Stomach (tissue), 9 donors: ENCODE measurements around the gene REG1A. TPM values are rescaled to one million over a fixed set of nuclear protein-coding genes. Genes with fewer than 3 reads are reported as not detected.

Experiments
- DNase-seq, 2 donors: peaks; one replicate each; pipeline versions ENCODE4 v3.0.0 to v3.0.0-alpha.2; 2013 to 2019
- H3K27ac ChIP-seq, 5 donors: fragments of 200-600 bp in 4 of 5; sonication (generic) in 4 of 5; one replicate each; pipeline ENCODE4 v1.5.1; 2013 to 2019; ENCODE audit warnings: mild to moderate bottlenecking in 1 of 5, moderate library complexity in 1 of 5
- H3K27me3 ChIP-seq, 3 donors: fragments of 200-600 bp; sonication (generic); one replicate each; pipeline ENCODE4 v1.5.1; 2017 to 2019; ENCODE audit warnings: mixed run types in 1 of 3
- H3K36me3 ChIP-seq, 4 donors: fragments of 200-600 bp; sonication (generic); 1 replicate in 3 of 4; 2 replicates in 1 of 4; pipeline ENCODE4 v1.5.1; 2016 to 2019
- H3K4me1 ChIP-seq, 4 donors: fragments of 200-600 bp; sonication (generic); one replicate each; pipeline ENCODE4 v1.5.1; 2016 to 2019
- H3K4me3 ChIP-seq, 4 donors: fragments of 200-600 bp; sonication (generic) in 3 of 4; one replicate each; pipeline ENCODE4 v1.5.1; 2016 to 2019; ENCODE audit warnings: mild to moderate bottlenecking in 1 of 4
- H3K9me3 ChIP-seq, 4 donors: fragments of 200-600 bp; sonication (generic); one replicate each; pipeline ENCODE4 v1.5.1; 2016 to 2019
- EP300 ChIP-seq: sonication (generic); formaldehyde crosslinking; IDR thresholded peaks from one replicate; pipeline ENCODE4 v1.6.1; 2017; ENCODE audit warnings: antibody characterized with exemption
- POLR2A ChIP-seq, 4 donors: fragments of 450-650 bp; IDR thresholded peaks; one replicate each; pipeline ENCODE4 v1.6.1; 2016; ENCODE audit warnings: antibody characterized with exemption in 4 of 4, control low read depth in 2 of 4, mild to moderate bottlenecking in 1 of 4, moderate library complexity in 1 of 4
- POLR2AphosphoS5 ChIP-seq, 3 donors: sonication (generic); formaldehyde crosslinking; IDR thresholded peaks; one replicate each; pipeline ENCODE4 v1.6.1; 2016; ENCODE audit warnings: antibody characterized with exemption in 3 of 3
- WGBS, 5 donors: extraction: QIAGEN DNeasy Blood & Tissue Kit in 3 of 5; methylation state at CpG; one replicate each; pipeline versions ENCODE4 v1.1.5 to v1.1.7; 2013 to 2018; 5-methylcytosine and 5-hydroxymethylcytosine counted together
- intact Hi-C: fragments of 100-400 bp; cut with DNase I; formaldehyde crosslinking; loops from one replicate; pipeline ENCODE4 v1.15.1; 2023; ENCODE audit warnings: low total_unique reads
- polyA plus RNA-seq, 3 donors: library from polyadenylated mRNA; stranded (reverse); fragments of 200-250 nt; gene quantifications; one replicate each; pipeline ENCODE4 v1.2.3, GENCODE V29; 2013
- total RNA-seq, 5 donors: library from RNA; depleted of rRNA; stranded (reverse); fragments of >200 nt; gene quantifications; one replicate each; pipeline versions ENCODE4 v1.1.0 to v1.2.3, GENCODE V29; 2014 to 2016
- TF ChIP-seq, protein P1 (sequence below), 7 experiments: fragments of 450-650 bp in 4 of 7; fragments of 200-600 bp in 3 of 7; sonication (generic) in 3 of 7; IDR thresholded peaks; one replicate each; pipeline ENCODE4 v1.5.1; 2016 to 2019; ENCODE audit warnings: antibody characterized with exemption in 7 of 7, control low read depth in 2 of 7, mild to moderate bottlenecking in 1 of 7
- donor health status: healthy with polysubstance abuse.
- donor health status: Bipolar disorder and iron deficiency.
- donor health status: healthy.

Gene REG1A
- total and polyA plus RNA-seq, 8 donors, result 2.3 to 3,714 (median 462) TPM; not detected in 1

DNA sequence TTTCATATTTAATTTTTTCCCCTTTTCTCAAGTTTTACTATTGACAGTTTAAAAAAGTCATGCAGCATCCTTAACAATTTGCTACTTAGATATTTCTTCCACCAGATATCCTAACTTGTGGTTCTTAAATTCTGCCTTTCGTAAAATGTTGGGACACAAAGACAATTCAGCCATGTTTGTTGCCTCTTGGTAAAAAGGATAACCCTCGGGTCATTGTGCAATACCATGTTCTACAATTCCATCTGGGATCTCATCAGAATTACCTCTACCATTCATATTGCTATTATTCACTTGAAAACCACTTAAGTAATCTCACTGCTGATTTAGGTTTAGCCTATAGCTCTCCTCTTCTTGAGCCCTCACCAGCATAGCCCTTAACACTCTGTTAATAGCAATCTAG lies 19.3 kb upstream of the REG1A start:
- no peak for DNase-seq
- H3K4me1 ChIP-seq, result no peaks in the 10 kb centered on the region
- H3K9me3 ChIP-seq, result peaks cover 0 to 12% (median 4%) of the 10 kb centered on the region in 4 donors
- H3K4me3 ChIP-seq, result no peak overlapping the region
- H3K27ac ChIP-seq, result no peak overlapping the region
- H3K36me3 ChIP-seq, result no peaks in the 10 kb centered on the region
- intact Hi-C loops, result no loop called here
- WGBS, 5 donors, result 79 to 87% (median 79%) methylated on average over 2 of the region's 2 CpGs
- no peaks in the 10 kb centered on the region for H3K27me3 ChIP-seq
- TF ChIP-seq POLR2AphosphoS5 (IDR thresholded peaks at IDR 0.05) (no peak), EP300 (no peak), POLR2A (IDR thresholded peaks at IDR 0.05) (no peak)
- TF ChIP-seq, protein P1, sequence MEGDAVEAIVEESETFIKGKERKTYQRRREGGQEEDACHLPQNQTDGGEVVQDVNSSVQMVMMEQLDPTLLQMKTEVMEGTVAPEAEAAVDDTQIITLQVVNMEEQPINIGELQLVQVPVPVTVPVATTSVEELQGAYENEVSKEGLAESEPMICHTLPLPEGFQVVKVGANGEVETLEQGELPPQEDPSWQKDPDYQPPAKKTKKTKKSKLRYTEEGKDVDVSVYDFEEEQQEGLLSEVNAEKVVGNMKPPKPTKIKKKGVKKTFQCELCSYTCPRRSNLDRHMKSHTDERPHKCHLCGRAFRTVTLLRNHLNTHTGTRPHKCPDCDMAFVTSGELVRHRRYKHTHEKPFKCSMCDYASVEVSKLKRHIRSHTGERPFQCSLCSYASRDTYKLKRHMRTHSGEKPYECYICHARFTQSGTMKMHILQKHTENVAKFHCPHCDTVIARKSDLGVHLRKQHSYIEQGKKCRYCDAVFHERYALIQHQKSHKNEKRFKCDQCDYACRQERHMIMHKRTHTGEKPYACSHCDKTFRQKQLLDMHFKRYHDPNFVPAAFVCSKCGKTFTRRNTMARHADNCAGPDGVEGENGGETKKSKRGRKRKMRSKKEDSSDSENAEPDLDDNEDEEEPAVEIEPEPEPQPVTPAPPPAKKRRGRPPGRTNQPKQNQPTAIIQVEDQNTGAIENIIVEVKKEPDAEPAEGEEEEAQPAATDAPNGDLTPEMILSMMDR (IDR thresholded peaks at IDR 0.05), result no peak

DNA sequence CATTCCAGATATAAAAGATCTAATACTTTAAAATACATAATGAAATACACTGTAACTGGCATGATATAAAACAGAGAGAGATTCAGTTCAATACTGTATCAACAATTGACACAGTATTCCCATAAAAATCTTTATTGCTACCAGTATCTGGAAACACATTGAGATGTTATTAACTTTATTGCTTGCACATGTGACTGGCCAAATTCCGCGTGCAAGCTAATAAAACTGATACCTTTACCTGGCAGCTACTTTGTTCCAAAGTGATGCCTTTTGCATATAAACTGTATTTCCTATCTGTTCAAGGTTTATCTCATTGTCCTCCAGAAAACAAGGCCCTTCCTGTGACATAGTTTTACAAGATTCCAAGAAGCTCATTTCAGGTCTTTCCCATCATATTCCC lies 17.1 kb upstream of the REG1A start:
- Histone ChIP-seq H3K4me3 (no peak overlapping the region), H3K27me3 (no peaks in the 10 kb centered on the region), H3K36me3 (no peaks in the 10 kb centered on the region), H3K4me1 (no peaks in the 10 kb centered on the region), H3K9me3 (peaks cover 0 to 12% (median 4%) of the 10 kb centered on the region in 4 donors), H3K27ac (no peak overlapping the region)
- 63 to 90% (median 82%) methylated on average over 2 of the region's 2 CpGs for WGBS, 5 donors
- intact Hi-C loops, result no loop called here
- DNase-seq, result no peak
- TF ChIP-seq EP300 (no peak), POLR2A (IDR thresholded peaks at IDR 0.05) (no peak), POLR2AphosphoS5 (IDR thresholded peaks at IDR 0.05) (no peak)
- TF ChIP-seq, protein P1 (IDR thresholded peaks at IDR 0.05), result no peak

DNA sequence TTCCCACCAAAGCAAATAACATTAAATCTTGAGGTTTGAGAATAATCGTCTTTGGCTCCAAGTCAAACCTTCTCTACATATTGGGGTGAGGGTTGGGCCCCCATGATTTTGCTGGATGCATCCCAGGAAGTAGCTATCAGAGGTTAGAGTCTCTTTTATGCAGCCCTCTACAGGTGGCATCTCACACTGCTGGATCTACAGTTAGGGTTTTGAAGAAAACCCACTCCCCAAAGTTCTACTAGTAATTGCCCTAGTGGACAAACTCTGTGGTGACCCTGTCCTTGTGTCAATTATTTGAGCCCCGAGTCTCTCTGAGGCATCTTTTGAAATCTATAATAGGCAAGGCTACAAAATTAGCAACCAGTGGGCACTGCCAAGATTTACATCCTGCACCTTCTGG lies 15.0 kb upstream of the REG1A start:
- intact Hi-C loops, result no loop called here
- no peaks in the 10 kb centered on the region for H3K27me3 ChIP-seq
- H3K36me3 ChIP-seq, result no peaks in the 10 kb centered on the region
- no peaks in the 10 kb centered on the region for H3K4me1 ChIP-seq
- no peak overlapping the region for H3K27ac ChIP-seq
- 77 to 87% (median 86%) methylated on average over 2 of the region's 2 CpGs for WGBS, 5 donors
- DNase-seq, result no peak
- TF ChIP-seq, protein P1 (IDR thresholded peaks at IDR 0.05), result no peak
- no peak for TF ChIP-seq POLR2AphosphoS5 (IDR thresholded peaks at IDR 0.05)
- TF ChIP-seq EP300, result no peak
- no peak for TF ChIP-seq POLR2A (IDR thresholded peaks at IDR 0.05)
- H3K9me3 ChIP-seq, result peaks cover 0 to 12% (median 4%) of the 10 kb centered on the region in 4 donors
- no peak overlapping the region for H3K4me3 ChIP-seq

DNA sequence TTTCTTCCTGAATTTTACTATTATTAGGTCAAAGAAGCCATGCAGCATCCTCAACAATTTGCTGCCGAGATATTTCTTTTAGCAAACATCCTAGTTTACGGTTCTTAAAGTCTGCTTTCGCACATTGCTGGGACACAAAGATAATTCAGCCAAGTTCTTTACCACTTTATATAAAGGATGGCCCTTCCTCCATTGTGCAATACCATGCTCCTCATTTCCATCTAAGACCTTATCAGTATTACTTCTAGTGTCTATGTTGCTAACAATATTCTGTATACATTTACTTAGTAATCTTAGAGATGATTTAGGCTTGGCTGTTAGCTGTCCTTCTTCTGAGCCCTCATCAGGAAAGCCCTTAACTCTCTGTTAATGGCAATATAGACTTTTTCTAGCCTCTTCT lies 8.0 kb upstream of the REG1A start:
- H3K9me3 ChIP-seq, result no peaks in the 10 kb centered on the region
- no peak overlapping the region for H3K4me3 ChIP-seq
- no peaks in the 10 kb centered on the region for H3K27me3 ChIP-seq
- 84 to 98% (median 91%) methylated on average over 3 of the region's 3 CpGs for WGBS, 5 donors
- H3K36me3 ChIP-seq, result no peaks in the 10 kb centered on the region
- DNase-seq, result no peak
- H3K27ac ChIP-seq, result no peak overlapping the region
- H3K4me1 ChIP-seq, result no peaks in the 10 kb centered on the region
- TF ChIP-seq POLR2A (IDR thresholded peaks at IDR 0.05), result no peak
- TF ChIP-seq, protein P1 (IDR thresholded peaks at IDR 0.05), result no peak
- TF ChIP-seq POLR2AphosphoS5 (IDR thresholded peaks at IDR 0.05), result no peak
- no peak for TF ChIP-seq EP300
- intact Hi-C loops, result no loop called here
